IPS DF 6.9 (cell line): ENCODE measurements around the gene CCDC178.

Experiments
- DNase-seq: peaks from one replicate; pipeline ENCODE4 v3.0.0-alpha.2; 2013; ENCODE audit warnings: low read depth, low spot score
- H3K27ac ChIP-seq: one replicate; pipeline ENCODE4 v1.5.1; 2013; ENCODE audit warnings: low read length, control low read depth
- H3K27me3 ChIP-seq: 2 replicates; pipeline ENCODE4 v1.6.1; 2013; ENCODE audit warnings: mild to moderate bottlenecking, low read length; ENCODE audit not compliant: control insufficient read depth, insufficient read depth
- H3K36me3 ChIP-seq: 2 replicates; pipeline ENCODE4 v1.6.1; 2013; ENCODE audit warnings: low read length; ENCODE audit not compliant: control insufficient read depth, insufficient read depth
- H3K4me1 ChIP-seq: 2 replicates; pipeline ENCODE4 v1.6.1; 2013; ENCODE audit warnings: low read length; ENCODE audit not compliant: control insufficient read depth, insufficient read depth
- H3K4me3 ChIP-seq: 2 replicates; pipeline ENCODE4 v1.5.1; 2013; ENCODE audit warnings: mild to moderate bottlenecking, low read length
- H3K9me3 ChIP-seq: 2 replicates; pipeline ENCODE4 v1.6.1; 2013; ENCODE audit warnings: low read length, inconsistent platforms; ENCODE audit not compliant: control insufficient read depth, insufficient read depth
- WGBS: extraction: QIAGEN DNeasy Blood & Tissue Kit; methylation state at CpG from one replicate; pipeline ENCODE4 v1.1.7; 2013; ENCODE audit warnings: mixed read lengths, missing lambda C conversion rate; ENCODE audit not compliant: insufficient read length, insufficient coverage; 5-methylcytosine and 5-hydroxymethylcytosine counted together

Gene CCDC178

DNA sequence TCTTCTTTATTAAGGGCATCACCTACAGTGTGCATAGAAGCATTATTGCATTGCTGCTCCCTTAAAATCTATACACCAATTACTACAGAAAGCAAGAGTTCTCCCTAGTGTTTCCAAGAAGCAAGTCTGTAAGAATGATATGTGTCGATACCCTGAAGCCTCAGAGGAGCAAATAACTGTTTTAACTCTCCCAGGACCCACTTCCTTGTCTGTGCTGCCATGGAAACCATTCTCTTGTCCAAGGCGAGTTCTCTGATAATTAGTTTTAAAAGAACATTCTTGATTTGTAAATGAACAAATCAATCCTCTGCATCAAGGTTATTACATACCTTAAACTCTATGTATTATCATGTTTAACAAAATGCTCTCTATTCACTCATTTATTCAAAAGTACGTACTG is 340.9 kb downstream of the CCDC178 start:
- no peaks in the 10 kb centered on the region for H3K9me3 ChIP-seq
- no CpG with 5 or more reads among the region's 3 CpGs for WGBS
- H3K4me3 ChIP-seq = no peak overlapping the region

DNA sequence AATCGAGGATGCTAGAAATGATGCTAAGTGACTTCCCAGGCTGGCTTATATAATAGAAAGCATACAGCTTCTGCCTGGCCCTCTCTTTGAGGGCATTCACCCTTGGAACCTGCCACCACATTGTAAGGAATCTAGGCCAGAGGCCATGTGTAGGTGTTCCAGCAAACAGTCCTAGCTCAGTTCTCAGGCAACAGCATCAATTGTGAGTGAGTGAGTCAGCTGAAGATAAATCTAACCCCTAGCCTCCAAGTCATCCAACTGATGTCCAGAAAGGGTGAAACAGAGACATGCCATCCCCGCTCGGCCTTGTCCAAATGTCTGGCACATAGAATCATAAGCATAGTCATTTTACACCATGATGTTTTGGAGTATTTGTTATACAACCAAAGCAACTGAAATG is 343.4 kb downstream of the CCDC178 start:
- no peaks in the 10 kb centered on the region for H3K36me3 ChIP-seq
- H3K27me3 ChIP-seq = no peaks in the 10 kb centered on the region
- no CpG with 5 or more reads among the region's 3 CpGs for WGBS
- no peaks in the 10 kb centered on the region for H3K9me3 ChIP-seq
- H3K4me1 ChIP-seq = no peaks in the 10 kb centered on the region
- no peak for DNase-seq
- no peak overlapping the region for H3K4me3 ChIP-seq
- no peak overlapping the region for H3K27ac ChIP-seq

More for the DNA sequence above, 340.9 kb downstream of the CCDC178 start:
- Histone ChIP-seq H3K4me1 (no peaks in the 10 kb centered on the region), H3K36me3 (no peaks in the 10 kb centered on the region), H3K27me3 (no peaks in the 10 kb centered on the region), H3K27ac (no peak overlapping the region)
- no peak for DNase-seq

GRCh38 chr18:33090461-33090860 is 350.1 kb downstream of the CCDC178 start:
- no CpG with 5 or more reads among the region's 4 CpGs for WGBS
- Histone ChIP-seq H3K9me3 (no peaks in the 10 kb centered on the region), H3K27ac (no peak overlapping the region), H3K4me3 (no peak overlapping the region), H3K36me3 (no peaks in the 10 kb centered on the region), H3K4me1 (no peaks in the 10 kb centered on the region), H3K27me3 (no peaks in the 10 kb centered on the region)
- no peak for DNase-seq

GRCh38 chr18:33076601-33077000 is 363.9 kb downstream of the CCDC178 start:
- Histone ChIP-seq H3K4me3 (no peak overlapping the region), H3K27ac (no peak overlapping the region), H3K27me3 (no peaks in the 10 kb centered on the region), H3K4me1 (no peaks in the 10 kb centered on the region), H3K36me3 (no peaks in the 10 kb centered on the region), H3K9me3 (no peaks in the 10 kb centered on the region)
- no CpG with 5 or more reads among the region's 2 CpGs for WGBS
- no peak for DNase-seq

DNA sequence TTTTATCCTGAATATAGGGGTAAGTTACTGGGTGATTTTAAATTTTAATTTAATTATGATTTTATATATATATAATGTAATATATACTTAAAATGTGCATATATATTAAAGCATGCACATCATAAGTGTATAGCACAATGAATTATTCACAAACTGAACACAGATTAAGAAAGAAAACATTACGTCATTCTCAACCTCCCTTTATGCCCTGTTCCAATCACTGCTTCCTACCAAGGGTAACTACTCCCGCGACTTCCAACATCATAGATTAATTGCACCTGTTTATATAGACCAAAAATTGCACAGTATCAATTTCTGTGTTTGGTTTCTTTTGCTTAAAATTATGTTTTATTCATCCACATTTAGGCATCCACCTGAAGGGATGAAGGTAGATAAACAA is 366.4 kb downstream of the CCDC178 start:
- no peaks in the 10 kb centered on the region for H3K27me3 ChIP-seq
- no CpG with 5 or more reads among the region's 3 CpGs for WGBS
- no peak overlapping the region for H3K27ac ChIP-seq
- no peak overlapping the region for H3K4me3 ChIP-seq
- H3K9me3 ChIP-seq = no peaks in the 10 kb centered on the region
- no peaks in the 10 kb centered on the region for H3K4me1 ChIP-seq
- DNase-seq = no peak
- no peaks in the 10 kb centered on the region for H3K36me3 ChIP-seq

GRCh38 chr18:33062834-33063364 is 377.6 kb downstream of the CCDC178 start:
- no peak for DNase-seq

GRCh38 chr18:33052886-33053285 is 387.6 kb downstream of the CCDC178 start:
- Histone ChIP-seq H3K4me3 (no peak overlapping the region), H3K4me1 (no peaks in the 10 kb centered on the region), H3K36me3 (no peaks in the 10 kb centered on the region), H3K27ac (no peak overlapping the region), H3K27me3 (no peaks in the 10 kb centered on the region), H3K9me3 (no peaks in the 10 kb centered on the region)
- no peak for DNase-seq
- WGBS = no CpG with 5 or more reads among the region's 2 CpGs

More at GRCh38 chr18:33062834-33063364, 377.6 kb downstream of the CCDC178 start:
- Histone ChIP-seq H3K36me3 (no peaks in the 10 kb centered on the region), H3K4me3 (no peak overlapping the region; the same call in 1 of the 2 replicates), H3K4me1 (no peaks in the 10 kb centered on the region), H3K27ac (no peak overlapping the region), H3K27me3 (no peaks in the 10 kb centered on the region), H3K9me3 (no peaks in the 10 kb centered on the region)
- no CpG with 5 or more reads among the region's 6 CpGs for WGBS

GRCh38 chr18:33051407-33051806 is 389.1 kb downstream of the CCDC178 start:
- no peak for DNase-seq
- Histone ChIP-seq H3K27ac (no peak overlapping the region), H3K9me3 (no peaks in the 10 kb centered on the region), H3K27me3 (no peaks in the 10 kb centered on the region), H3K36me3 (no peaks in the 10 kb centered on the region), H3K4me1 (no peaks in the 10 kb centered on the region), H3K4me3 (no peak overlapping the region)
- WGBS = no CpG with 5 or more reads among the region's 5 CpGs

DNA sequence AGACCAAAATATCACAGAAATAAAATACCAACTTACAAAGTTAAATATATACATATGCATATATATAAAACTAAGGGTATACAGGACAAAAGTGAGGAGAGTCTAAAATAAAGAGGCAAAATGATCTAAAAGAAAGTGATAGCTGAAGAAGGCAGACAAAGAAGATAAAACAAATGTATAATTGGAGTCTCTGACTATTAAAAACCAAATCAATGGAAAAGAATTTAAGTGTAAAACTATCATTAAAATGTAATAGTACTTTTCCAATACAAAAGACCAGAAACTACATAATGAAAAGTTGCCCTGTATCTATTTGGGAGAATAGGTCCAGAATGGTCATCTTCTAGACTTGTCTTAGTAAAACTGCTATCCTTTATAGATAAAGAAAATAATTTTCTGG is 400.3 kb downstream of the CCDC178 start:
- no peak for DNase-seq
- H3K36me3 ChIP-seq = no peaks in the 10 kb centered on the region
- no peak overlapping the region for H3K27ac ChIP-seq
- no peaks in the 10 kb centered on the region for H3K4me1 ChIP-seq
- H3K9me3 ChIP-seq = no peaks in the 10 kb centered on the region
- H3K27me3 ChIP-seq = no peaks in the 10 kb centered on the region
- H3K4me3 ChIP-seq = no peak overlapping the region

GRCh38 chr18:33034945-33035344 is 405.6 kb downstream of the CCDC178 start:
- Histone ChIP-seq H3K4me3 (no peak overlapping the region), H3K4me1 (no peaks in the 10 kb centered on the region), H3K27me3 (no peaks in the 10 kb centered on the region), H3K9me3 (no peaks in the 10 kb centered on the region), H3K36me3 (no peaks in the 10 kb centered on the region), H3K27ac (no peak overlapping the region)
- no peak for DNase-seq

DNA sequence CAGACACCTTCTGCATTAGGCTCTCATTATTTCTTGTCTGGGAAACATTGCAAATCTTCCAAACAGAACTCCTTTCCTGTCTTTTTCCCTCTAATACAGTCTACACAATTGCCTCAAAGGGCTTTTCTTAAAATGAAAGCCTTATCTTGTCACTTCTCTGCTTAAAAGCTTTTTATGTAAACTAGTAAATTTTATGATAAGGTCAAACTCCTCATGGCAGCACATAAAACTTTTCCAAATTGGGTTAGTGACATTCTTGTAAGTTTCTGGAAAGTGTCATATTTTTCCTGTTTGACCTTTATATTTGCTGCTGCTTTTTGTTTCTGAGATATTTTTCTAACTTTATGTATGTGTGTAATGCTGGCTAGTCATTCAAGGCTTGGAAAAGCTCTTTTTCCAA is 406.3 kb downstream of the CCDC178 start:
- H3K4me1 ChIP-seq = no peaks in the 10 kb centered on the region
- no peaks in the 10 kb centered on the region for H3K27me3 ChIP-seq
- H3K36me3 ChIP-seq = no peaks in the 10 kb centered on the region
- no peak overlapping the region for H3K27ac ChIP-seq
- no peak for DNase-seq
- H3K4me3 ChIP-seq = no peak overlapping the region
- no peaks in the 10 kb centered on the region for H3K9me3 ChIP-seq
